HepG2 (cell line): ENCODE results near the gene TENM3. TPM values are rescaled to one million over a fixed set of nuclear protein-coding genes. Genes with fewer than 3 reads are reported as not detected.

ENCODE experiments used
- ATAC-seq: fragments of 200-7000 bp; cut with Tn5 transposase; 3 replicates; pipeline ENCODE4 v1.9.1; 2020; ENCODE audit warnings: mild to moderate bottlenecking, moderate library complexity
- BruUV-seq: library from RNA; stranded (reverse); fragments of 400-500 nt; replicated peaks from 2 replicates; lab custom pipeline; 2021; lab: Mats Ljungman, UMichigan
- CTCF ChIA-PET: fragments of 300-600 bp; formaldehyde crosslinking; extraction: SDS; loops from one replicate; lab custom pipeline; 2021; ENCODE audit warnings: low total read pairs, inconsistent platforms, low intra/inter-chr PET ratio; lab: Yijun Ruan, JAX
- POLR2A ChIA-PET: fragments of 350-600 bp; sonication (Branson Sonifier 250); formaldehyde crosslinking; loops from one replicate; lab custom pipeline; 2020; ENCODE audit warnings: antibody characterized with exemption, inconsistent platforms; lab: Yijun Ruan, JAX
- DNase-seq: peaks from one replicate; pipeline ENCODE4 v3.0.0-alpha.2; 2015; ENCODE audit warnings: low spot score
- FAIRE-seq: peaks from 3 replicates; lab custom pipeline; 2011; peaks lifted over from hg19 to GRCh38; lab: Jason Lieb, UNC
- H2AFZ ChIP-seq: one replicate; pipeline ENCODE4 v1.6.1; 2011; ENCODE audit warnings: low read length, inconsistent platforms
- H3K27ac ChIP-seq: fragments of 300-600 bp; 3 replicates; pipeline ENCODE4 v1.8.0; 2011; ENCODE audit warnings: mixed run types, mild to moderate bottlenecking, mixed read lengths, low read length, inconsistent platforms; ENCODE audit not compliant: insufficient read depth; ENCODE audit errors: extremely low read length
- H3K27me3 ChIP-seq, 2 experiments: fragments of 200-600 bp in 1 of 2; 2 replicates in 1 of 2; 3 replicates in 1 of 2; pipeline versions ENCODE4 v1.6.0 to v1.8.0; 2011; ENCODE audit warnings: low read length in 2 of 2, mild to moderate bottlenecking in 2 of 2, moderate library complexity in 2 of 2, inconsistent platforms in 1 of 2; ENCODE audit not compliant: insufficient read depth in 2 of 2, control insufficient read depth in 1 of 2
- H3K36me3 ChIP-seq, 2 experiments: fragments of 200-600 bp in 1 of 2; replicated peaks in 1 of 2; 2 replicates in 1 of 2; 3 replicates in 1 of 2; pipeline versions ENCODE4 v1.5.1 to v1.8.0; 2011; ENCODE audit warnings: low read length in 2 of 2, inconsistent platforms in 1 of 2; ENCODE audit not compliant: insufficient read depth in 2 of 2, control insufficient read depth in 1 of 2
- H3K4me1 ChIP-seq: 2 replicates; pipeline ENCODE4 v1.5.1; 2012; ENCODE audit warnings: low read length, inconsistent platforms; ENCODE audit not compliant: insufficient read depth
- H3K4me2 ChIP-seq: 2 replicates; pipeline ENCODE4 v1.6.0; 2011; ENCODE audit warnings: low read depth, low read length, inconsistent platforms
- H3K4me3 ChIP-seq, 3 experiments: fragments of 200-600 bp in 1 of 3; sonication (generic), shearing (Covaris generic) in 1 of 3; replicated peaks in 1 of 3; 2 replicates each; pipeline ENCODE4 v1.5.1; 2011 to 2016; ENCODE audit warnings: low read length in 3 of 3, inconsistent platforms in 2 of 3, low read depth in 2 of 3, mild to moderate bottlenecking in 2 of 3, control low read depth in 1 of 3, mixed read lengths in 1 of 3; ENCODE audit not compliant: insufficient read depth in 1 of 3
- H3K79me2 ChIP-seq: one replicate; pipeline ENCODE4 v1.6.1; 2011; ENCODE audit warnings: low read length, inconsistent platforms; ENCODE audit not compliant: insufficient read depth
- H3K9ac ChIP-seq: 2 replicates; pipeline ENCODE4 v1.6.0; 2011; ENCODE audit warnings: mild to moderate bottlenecking, low read depth, low read length, inconsistent platforms; ENCODE audit not compliant: insufficient read depth
- H3K9me3 ChIP-seq: 2 replicates; pipeline ENCODE4 v1.5.1; 2012; ENCODE audit warnings: mild to moderate bottlenecking, low read length
- H4K20me1 ChIP-seq: 2 replicates; pipeline ENCODE4 v1.6.0; 2011; ENCODE audit warnings: inconsistent platforms, mild to moderate bottlenecking, low read length, moderate library complexity; ENCODE audit not compliant: insufficient read depth
- MBNL3 ChIP-seq: fragments of 250-450 bp; sonication (Bioruptor Pico); conservative IDR thresholded peaks from 2 replicates; pipeline ENCODE4 v1.8.0; 2022; ENCODE audit warnings: mild to moderate bottlenecking, inconsistent platforms
- ZBTB26 ChIP-seq: IDR thresholded peaks from 2 replicates; pipeline ENCODE4 v1.6.1; 2016; ENCODE audit warnings: missing compliant biosample characterization, missing genetic modification reagents, borderline replicate concordance
- ZNF17 ChIP-seq: sonication (generic); formaldehyde crosslinking; IDR thresholded peaks from 2 replicates; pipeline ENCODE4 v1.5.0; 2020; ENCODE audit warnings: mild to moderate bottlenecking, missing genetic modification reagents
- ZNF512 ChIP-seq: sonication (generic); formaldehyde crosslinking; IDR thresholded peaks from 2 replicates; pipeline ENCODE4 v1.4.0; 2020; ENCODE audit warnings: mild to moderate bottlenecking, missing genetic modification reagents
- ZNF550 ChIP-seq: sonication (generic); formaldehyde crosslinking; IDR thresholded peaks from 2 replicates; pipeline ENCODE4 v1.4.0; 2020; ENCODE audit warnings: mild to moderate bottlenecking, missing genetic modification reagents, borderline replicate concordance
- WGBS: methylation state at CpG from one replicate; pipeline ENCODE4 v1.1.6; 2017; ENCODE audit warnings: low lambda C conversion rate; 5-methylcytosine and 5-hydroxymethylcytosine counted together
- in situ Hi-C: cut with HindIII; loops from 2 replicates; pipeline ENCODE4 v1.10.0; 2017; ENCODE audit warnings: low pct_unique_long_range_greater_than_20kb; ENCODE audit not compliant: extremely low pct_ligation_motif_present
- intact Hi-C: fragments of 100-400 bp; cut with micrococcal nuclease; formaldehyde crosslinking; loops from one replicate; pipeline ENCODE4 v1.10.0; 2022; ENCODE audit not compliant: unreplicated experiment
- polyA plus RNA-seq, 8 experiments: library from polyadenylated mRNA; depleted of rRNA in 3 of 8; stranded (reverse) in 7 of 8; unstranded in 1 of 8; fragments of >200 nt; fragmentation: Illumina TruSeq in 4 of 8; extraction: Trizol in 4 of 8; gene quantifications; 2 replicates each; pipeline versions ENCODE4 v1.2.1 to v1.2.3, GENCODE V29; 2011 to 2016; ENCODE audit warnings: low read depth in 4 of 8, missing spikeins in 1 of 8, mixed read lengths in 1 of 8; ENCODE audit not compliant: insufficient read depth in 1 of 8
- total RNA-seq, 5 experiments: library from RNA; depleted of rRNA; stranded (reverse); fragments of >200 nt; fragmentation: Illumina TruSeq; extraction: Trizol; gene quantifications; 2 replicates each; pipeline ENCODE4 v1.2.3, GENCODE V29; 2016; ENCODE audit warnings: low read depth in 1 of 5
- TF ChIP-seq, protein P1 (sequence below): sonication (generic); formaldehyde crosslinking; IDR thresholded peaks from 2 replicates; pipeline ENCODE4 v1.5.1; 2020; ENCODE audit warnings: missing genetic modification reagents, mild to moderate bottlenecking, borderline replicate concordance

TENM3 gene
- total and polyA plus RNA-seq, 2 of the 13 experiments (the other 11 are each of a cell fraction or from before 2014, with no cell fraction given): 0.04 TPM; not detected in 1

GRCh38 chr4:182819751-182820150 lies 576.5 kb downstream of the TENM3 start:
- BruUV-seq: no TSS peak
- in situ Hi-C loops: loop anchor here (25.0 kb wide), 1 partner anchor 1257 kb away; no protein-coding TSS in a partner anchor

More at GRCh38 chr4:182819751-182820150, 576.5 kb downstream of the TENM3 start:
- WGBS: 32% methylated on average over 7 of the region's 7 CpGs
- Histone ChIP-seq H3K79me2 (no peaks in the 10 kb centered on the region), H4K20me1 (no peaks in the 10 kb centered on the region), H3K9ac (no peak overlapping the region), H3K4me2 (no peak overlapping the region), H3K4me3 (no peak overlapping the region), H3K27me3 (peaks cover 0 to 2% of the 10 kb centered on the region in 2 experiments; a peak in 2 of 5 replicates), H3K4me1 (no peaks in the 10 kb centered on the region), H3K36me3 (no peaks in the 10 kb centered on the region), H2AFZ (no peak overlapping the region), H3K27ac (no peak overlapping the region), H3K9me3 (no peaks in the 10 kb centered on the region)
- ChIA-PET CTCF (no interaction called here), POLR2A (no interaction called here)
- DNase-seq (no peak), FAIRE-seq (no peak), ATAC-seq (no peak; the same call in 2 of the 3 replicates)
- TF ChIP-seq MBNL3 (CRISPR knock-in tag) (no peak), ZNF550 (CRISPR knock-in tag) (no peak), ZNF512 (CRISPR knock-in tag) (no peak), ZNF17 (CRISPR knock-in tag) (no peak), ZBTB26 (CRISPR knock-in tag) (no peak)
- TF ChIP-seq, protein P1, sequence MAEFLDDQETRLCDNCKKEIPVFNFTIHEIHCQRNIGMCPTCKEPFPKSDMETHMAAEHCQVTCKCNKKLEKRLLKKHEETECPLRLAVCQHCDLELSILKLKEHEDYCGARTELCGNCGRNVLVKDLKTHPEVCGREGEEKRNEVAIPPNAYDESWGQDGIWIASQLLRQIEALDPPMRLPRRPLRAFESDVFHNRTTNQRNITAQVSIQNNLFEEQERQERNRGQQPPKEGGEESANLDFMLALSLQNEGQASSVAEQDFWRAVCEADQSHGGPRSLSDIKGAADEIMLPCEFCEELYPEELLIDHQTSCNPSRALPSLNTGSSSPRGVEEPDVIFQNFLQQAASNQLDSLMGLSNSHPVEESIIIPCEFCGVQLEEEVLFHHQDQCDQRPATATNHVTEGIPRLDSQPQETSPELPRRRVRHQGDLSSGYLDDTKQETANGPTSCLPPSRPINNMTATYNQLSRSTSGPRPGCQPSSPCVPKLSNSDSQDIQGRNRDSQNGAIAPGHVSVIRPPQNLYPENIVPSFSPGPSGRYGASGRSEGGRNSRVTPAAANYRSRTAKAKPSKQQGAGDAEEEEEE: no peak
- intact Hi-C loops: no loop called here
